ENCODE results near the gene ATP8B1. TPM values are rescaled to one million over a fixed set of nuclear protein-coding genes. Genes with fewer than 3 reads are reported as not detected.

Gene ATP8B1
- total RNA-seq, 1 donor from 2014 or later = 20.8 TPM

GRCh38 chr18:57794951-57795728 is 8.0 kb downstream of the ATP8B1 start:
- DNase-seq (ENCODE audit: low read depth) (no peak), FAIRE-seq (no peak)
- Histone ChIP-seq H3K27me3 (ENCODE audit: control insufficient read depth, insufficient read depth, low read length) (no peaks in the 10 kb centered on the region), H3K36me3 (ENCODE audit: control insufficient read depth, insufficient read depth, low read length) (no peaks in the 10 kb centered on the region), H3K4me3 (ENCODE audit: low read depth, low read length) (no peak overlapping the region)
- no peak for TF ChIP-seq CTCF (IDR thresholded peaks at IDR 0.05; ENCODE audit: insufficient read depth, low read length, severe bottlenecking)

GRCh38 chr18:57793302-57793986 is 9.7 kb downstream of the ATP8B1 start:
- TF ChIP-seq CTCF (IDR thresholded peaks at IDR 0.05; ENCODE audit: insufficient read depth, low read length, severe bottlenecking) = no peak

GRCh38 chr18:57792631-57793301 is 10.3 kb downstream of the ATP8B1 start:
- no peak for TF ChIP-seq CTCF (IDR thresholded peaks at IDR 0.05; ENCODE audit: insufficient read depth, low read length, severe bottlenecking)
- FAIRE-seq (no peak), DNase-seq (ENCODE audit: low read depth) (no peak)
- no peak overlapping the region for H3K4me3 ChIP-seq (ENCODE audit: low read depth, low read length)
- H3K27me3 ChIP-seq (ENCODE audit: control insufficient read depth, insufficient read depth, low read length) = no peaks in the 10 kb centered on the region
- no peaks in the 10 kb centered on the region for H3K36me3 ChIP-seq (ENCODE audit: control insufficient read depth, insufficient read depth, low read length)

More at GRCh38 chr18:57793302-57793986, 9.7 kb downstream of the ATP8B1 start:
- DNase-seq (ENCODE audit: low read depth) = no peak
- FAIRE-seq = no peak
- Histone ChIP-seq H3K4me3 (ENCODE audit: low read depth, low read length) (no peak overlapping the region), H3K27me3 (ENCODE audit: control insufficient read depth, insufficient read depth, low read length) (no peaks in the 10 kb centered on the region), H3K36me3 (ENCODE audit: control insufficient read depth, insufficient read depth, low read length) (no peaks in the 10 kb centered on the region)

- FAIRE-seq = no peak
- no peak for TF ChIP-seq CTCF (IDR thresholded peaks at IDR 0.05; ENCODE audit: insufficient read depth, low read length, severe bottlenecking)
- Histone ChIP-seq H3K36me3 (ENCODE audit: control insufficient read depth, insufficient read depth, low read length) (no peaks in the 10 kb centered on the region), H3K4me3 (ENCODE audit: low read depth, low read length) (no peak overlapping the region), H3K27me3 (ENCODE audit: control insufficient read depth, insufficient read depth, low read length) (no peaks in the 10 kb centered on the region)
- DNase-seq (ENCODE audit: low read depth) = no peak
These were observed 11.2 kb downstream of the ATP8B1 start for GRCh38 chr18:57791911-57792310.

- H3K27me3 ChIP-seq (ENCODE audit: control insufficient read depth, insufficient read depth, low read length) = no peaks in the 10 kb centered on the region
- TF ChIP-seq CTCF (IDR thresholded peaks at IDR 0.05; ENCODE audit: insufficient read depth, low read length, severe bottlenecking) = no peak
- H3K4me3 ChIP-seq (ENCODE audit: low read depth, low read length) = no peak overlapping the region
- FAIRE-seq = no peak
- H3K36me3 ChIP-seq (ENCODE audit: control insufficient read depth, insufficient read depth, low read length) = no peaks in the 10 kb centered on the region
- no peak for DNase-seq (ENCODE audit: low read depth)
These were observed 11.9 kb downstream of the ATP8B1 start for GRCh38 chr18:57791192-57791591.
